Suprapubic skin (tissue), 4 donors: Measurements from ENCODE around the gene BTG3. TPM values are rescaled to one million over a fixed set of nuclear protein-coding genes. Genes with fewer than 3 reads are reported as not detected.

Source experiments
- DNase-seq, 2 donors: peaks; one replicate each; pipeline ENCODE4 v3.0.0-alpha.2; 2019; ENCODE audit warnings: low spot score in 2 of 2
- H3K27ac ChIP-seq: fragments of 200-600 bp; sonication (generic); one replicate; pipeline ENCODE4 v1.5.1; 2019
- H3K27me3 ChIP-seq: fragments of 200-600 bp; sonication (generic); one replicate; pipeline ENCODE4 v1.5.1; 2019
- H3K36me3 ChIP-seq: fragments of 200-600 bp; sonication (generic); one replicate; pipeline ENCODE4 v1.5.1; 2019
- H3K4me1 ChIP-seq: fragments of 200-600 bp; sonication (generic); one replicate; pipeline ENCODE4 v1.5.1; 2019
- H3K4me3 ChIP-seq: fragments of 200-600 bp; sonication (generic); one replicate; pipeline ENCODE4 v1.5.1; 2019; ENCODE audit warnings: mild to moderate bottlenecking
- H3K9me3 ChIP-seq: fragments of 200-600 bp; sonication (generic); one replicate; pipeline ENCODE4 v1.5.1; 2019
- CTCF ChIP-seq, 2 donors: fragments of 200-600 bp in 1 of 2; fragments of 450-650 bp in 1 of 2; sonication (generic) in 1 of 2; IDR thresholded peaks; one replicate each; pipeline ENCODE4 v1.5.1; 2016 to 2019; ENCODE audit warnings: antibody characterized with exemption in 2 of 2, mild to moderate bottlenecking in 1 of 2, moderate library complexity in 1 of 2
- EP300 ChIP-seq: sonication (generic); formaldehyde crosslinking; IDR thresholded peaks from one replicate; pipeline ENCODE4 v1.6.1; 2017; ENCODE audit warnings: antibody characterized with exemption
- POLR2A ChIP-seq, 2 donors: fragments of 450-650 bp; IDR thresholded peaks; one replicate each; pipeline ENCODE4 v1.6.1; 2017; ENCODE audit warnings: antibody characterized with exemption in 2 of 2, mild to moderate bottlenecking in 2 of 2, moderate library complexity in 2 of 2
- POLR2AphosphoS5 ChIP-seq, 3 donors: sonication (generic); formaldehyde crosslinking; IDR thresholded peaks; one replicate each; pipeline ENCODE4 v1.6.1; 2017; ENCODE audit warnings: antibody characterized with exemption in 3 of 3
- WGBS: methylation state at CpG from one replicate; pipeline ENCODE4 v1.1.5; 2018; 5-methylcytosine and 5-hydroxymethylcytosine counted together
- total RNA-seq, 4 donors: library from RNA; depleted of rRNA; stranded (reverse); fragments of >200 nt; gene quantifications; one replicate each; pipeline ENCODE4 v1.1.0, GENCODE V29; 2016

BTG3 gene
- 10 to 100 TPM; 50.4 to 81.5 (median 72.4) TPM for total RNA-seq

- DNase-seq: peak; percentile 79 to 81
These were observed at the start of gene BTG3 for GRCh38 chr21:17612565-17613241. TSS of gene BTG3 (minus strand) at chr21:17612901. CDS start at chr21:17609144, 3,757 bp downstream.

GRCh38 chr21:17660862-17661261 lies 48.2 kb upstream of the BTG3 start:
- Histone ChIP-seq H3K27me3 (no peaks in the 10 kb centered on the region), H3K4me1 (no peaks in the 10 kb centered on the region), H3K36me3 (no peaks in the 10 kb centered on the region), H3K4me3 (no peak overlapping the region), H3K27ac (no peak overlapping the region), H3K9me3 (no peaks in the 10 kb centered on the region)
- WGBS: 55% methylated on average over 6 of the region's 6 CpGs
- no peak for TF ChIP-seq CTCF (IDR thresholded peaks at IDR 0.05)
- TF ChIP-seq POLR2A (IDR thresholded peaks at IDR 0.05): no peak
- TF ChIP-seq EP300: no peak
- no peak for TF ChIP-seq POLR2AphosphoS5 (IDR thresholded peaks at IDR 0.05)
- no peak for DNase-seq

More at GRCh38 chr21:17612565-17613241, at the start of gene BTG3:
- Histone ChIP-seq H3K27ac (peak within 1 kb of the TSS; percentile 97), H3K9me3 (no peaks in the 10 kb centered on the region), H3K36me3 (no peaks in the 10 kb centered on the region), H3K27me3 (no peaks in the 10 kb centered on the region), H3K4me1 (peaks cover 31% of the 10 kb centered on the region), H3K4me3 (peak within 1 kb of the TSS; percentile 98)
- WGBS: 4% methylated on average over 33 of the region's 102 CpGs
- TF ChIP-seq POLR2AphosphoS5 (IDR thresholded peaks at IDR 0.05): peak; percentile 56 to 90 (median 74)
- TF ChIP-seq EP300: no peak
- TF ChIP-seq CTCF (IDR thresholded peaks at IDR 0.05): no peak
- TF ChIP-seq POLR2A (IDR thresholded peaks at IDR 0.05): peak; percentile 74 to 97

- TF ChIP-seq EP300: no peak
- no peak for TF ChIP-seq CTCF (IDR thresholded peaks at IDR 0.05)
- TF ChIP-seq POLR2AphosphoS5 (IDR thresholded peaks at IDR 0.05): no peak
- TF ChIP-seq POLR2A (IDR thresholded peaks at IDR 0.05): no peak
These were observed 47.8 kb upstream of the BTG3 start for GRCh38 chr21:17660452-17660851.

GRCh38 chr21:17658931-17659330 lies 46.2 kb upstream of the BTG3 start:
- no peaks in the 10 kb centered on the region for H3K9me3 ChIP-seq
- H3K27ac ChIP-seq: no peak overlapping the region
- DNase-seq: no peak
- H3K4me1 ChIP-seq: no peaks in the 10 kb centered on the region
- H3K4me3 ChIP-seq: no peak overlapping the region
- TF ChIP-seq POLR2A (IDR thresholded peaks at IDR 0.05) (no peak), EP300 (no peak), CTCF (IDR thresholded peaks at IDR 0.05) (no peak), POLR2AphosphoS5 (IDR thresholded peaks at IDR 0.05) (no peak)
- no peaks in the 10 kb centered on the region for H3K36me3 ChIP-seq
- H3K27me3 ChIP-seq: no peaks in the 10 kb centered on the region
- WGBS: 78% methylated on average over 6 of the region's 6 CpGs

More at GRCh38 chr21:17660452-17660851, 47.8 kb upstream of the BTG3 start:
- Histone ChIP-seq H3K36me3 (no peaks in the 10 kb centered on the region), H3K9me3 (no peaks in the 10 kb centered on the region), H3K4me3 (no peak overlapping the region), H3K4me1 (no peaks in the 10 kb centered on the region), H3K27me3 (no peaks in the 10 kb centered on the region), H3K27ac (no peak overlapping the region)
- DNase-seq: no peak
- 10% methylated on average over 3 of the region's 3 CpGs for WGBS

- no peak for TF ChIP-seq CTCF (IDR thresholded peaks at IDR 0.05)
- TF ChIP-seq POLR2AphosphoS5 (IDR thresholded peaks at IDR 0.05): no peak
- TF ChIP-seq EP300: no peak
- no peak for TF ChIP-seq POLR2A (IDR thresholded peaks at IDR 0.05)
- H3K4me1 ChIP-seq: no peaks in the 10 kb centered on the region
- 78% methylated on average over 3 of the region's 3 CpGs for WGBS
- H3K9me3 ChIP-seq: no peaks in the 10 kb centered on the region
- H3K27ac ChIP-seq: no peak overlapping the region
- DNase-seq: no peak
- H3K27me3 ChIP-seq: no peaks in the 10 kb centered on the region
- H3K4me3 ChIP-seq: no peak overlapping the region
- H3K36me3 ChIP-seq: no peaks in the 10 kb centered on the region
These were observed 38.8 kb upstream of the BTG3 start for GRCh38 chr21:17651526-17651925.
